CD14-positive monocyte (primary cell): ENCODE results near the gene FBXL22. TPM values are rescaled to one million over a fixed set of nuclear protein-coding genes. Genes with fewer than 3 reads are reported as not detected.

Experiments
- DNase-seq, 3 donors: peaks; one replicate each; pipeline ENCODE4 v3.0.0-alpha.2; 2011 to 2022
- H2AFZ ChIP-seq: 2 replicates; pipeline ENCODE4 v1.6.0; 2012; ENCODE audit warnings: mild to moderate bottlenecking, low read depth, low read length, inconsistent platforms; ENCODE audit not compliant: insufficient read depth, poor library complexity, severe bottlenecking
- H3K27ac ChIP-seq, 2 donors: 1 replicate in 1 of 2; 2 replicates in 1 of 2; pipeline ENCODE4 v1.5.1; 2012 to 2013; ENCODE audit warnings: low read length in 2 of 2, control low read depth in 1 of 2, inconsistent platforms in 1 of 2, low read depth in 1 of 2, mild to moderate bottlenecking in 1 of 2
- H3K27me3 ChIP-seq, 2 donors: one replicate each; pipeline versions ENCODE4 v1.6.0 to v1.6.1; 2011 to 2013; ENCODE audit warnings: low read length in 2 of 2; ENCODE audit not compliant: control insufficient read depth in 2 of 2, insufficient read depth in 2 of 2
- H3K36me3 ChIP-seq, 2 donors: replicated peaks in 1 of 2; 1 replicate in 1 of 2; 2 replicates in 1 of 2; pipeline versions ENCODE4 v1.5.1 to v1.6.1; 2012 to 2013; ENCODE audit warnings: low read length in 2 of 2, control low read depth in 1 of 2, inconsistent platforms in 1 of 2, mild to moderate bottlenecking in 1 of 2; ENCODE audit not compliant: insufficient read depth in 2 of 2, control insufficient read depth in 1 of 2
- H3K4me1 ChIP-seq, 2 donors: 1 replicate in 1 of 2; 2 replicates in 1 of 2; pipeline versions ENCODE4 v1.5.1 to v1.6.1; 2012 to 2013; ENCODE audit warnings: low read length in 2 of 2, control low read depth in 1 of 2, inconsistent platforms in 1 of 2, mild to moderate bottlenecking in 1 of 2, moderate library complexity in 1 of 2; ENCODE audit not compliant: insufficient read depth in 2 of 2, control insufficient read depth in 1 of 2
- H3K4me2 ChIP-seq: replicated peaks from 2 replicates; pipeline ENCODE3; 2012; ENCODE audit warnings: low read length, moderate library complexity, mild to moderate bottlenecking; ENCODE audit not compliant: poor library complexity, severe bottlenecking; ENCODE audit errors: extremely low read depth
- H3K4me3 ChIP-seq, 3 experiments: fragments of 200-600 bp in 1 of 3; sonication (generic) in 1 of 3; replicated peaks in 1 of 3; 1 replicate in 2 of 3; 2 replicates in 1 of 3; pipeline ENCODE4 v1.5.1; 2011 to 2013; ENCODE audit warnings: low read length in 3 of 3, mild to moderate bottlenecking in 3 of 3, control low read depth in 2 of 3, low read depth in 2 of 3, inconsistent platforms in 1 of 3, moderate library complexity in 1 of 3
- H3K79me2 ChIP-seq: 2 replicates; pipeline ENCODE4 v1.6.0; 2012; ENCODE audit warnings: mild to moderate bottlenecking, control low read depth, inconsistent platforms, low read length, moderate library complexity; ENCODE audit not compliant: insufficient read depth
- H3K9ac ChIP-seq: 2 replicates; pipeline ENCODE4 v1.6.0; 2017; ENCODE audit warnings: low read length, mild to moderate bottlenecking; ENCODE audit not compliant: insufficient read depth, poor library complexity, severe bottlenecking
- H3K9me3 ChIP-seq, 2 donors: replicated peaks in 1 of 2; 1 replicate in 1 of 2; 2 replicates in 1 of 2; pipeline versions ENCODE4 v1.5.1 to v1.6.1; 2012 to 2013; ENCODE audit warnings: low read length in 2 of 2, control low read depth in 1 of 2; ENCODE audit not compliant: control insufficient read depth in 1 of 2, insufficient read depth in 1 of 2
- H4K20me1 ChIP-seq: 2 replicates; pipeline ENCODE4 v1.6.0; 2012; ENCODE audit warnings: mild to moderate bottlenecking, low read length, control low read depth, moderate library complexity; ENCODE audit not compliant: insufficient read depth
- H3K27ac Mint-ChIP-seq, 7 donors: one replicate each; pipeline ENCODE4 v1.8.0; 2020; ENCODE audit warnings: mild to moderate bottlenecking in 7 of 7, mixed read lengths in 7 of 7, moderate library complexity in 6 of 7, inconsistent platforms in 2 of 7
- H3K27me3 Mint-ChIP-seq, 3 donors: one replicate each; pipeline ENCODE4 v1.8.0; 2021 to 2022; ENCODE audit warnings: low read depth in 3 of 3, mild to moderate bottlenecking in 3 of 3, mixed read lengths in 3 of 3, moderate library complexity in 3 of 3, inconsistent platforms in 1 of 3
- H3K36me3 Mint-ChIP-seq, 2 donors: one replicate each; pipeline ENCODE4 v1.8.0; 2020; ENCODE audit warnings: mixed read lengths in 2 of 2, inconsistent platforms in 1 of 2, mild to moderate bottlenecking in 1 of 2
- H3K4me1 Mint-ChIP-seq: one replicate; pipeline ENCODE4 v1.8.0; 2020; ENCODE audit warnings: mild to moderate bottlenecking, mixed read lengths
- H3K4me3 Mint-ChIP-seq, 2 donors: one replicate each; pipeline ENCODE4 v1.8.0; 2020; ENCODE audit warnings: mild to moderate bottlenecking in 2 of 2, mixed read lengths in 2 of 2, moderate library complexity in 1 of 2
- H3K9me3 Mint-ChIP-seq, 7 donors: one replicate each; pipeline ENCODE4 v1.8.0; 2020 to 2022; ENCODE audit warnings: mixed read lengths in 7 of 7, mild to moderate bottlenecking in 6 of 7, moderate library complexity in 6 of 7, inconsistent platforms in 2 of 7
- WGBS: methylation state at CpG from one replicate; pipeline ENCODE4 v1.1.5; 2013; ENCODE audit warnings: missing lambda C conversion rate; ENCODE audit not compliant: insufficient coverage; 5-methylcytosine and 5-hydroxymethylcytosine counted together
- intact Hi-C, 2 donors: fragments of 100-400 bp; cut with micrococcal nuclease; formaldehyde crosslinking; loops; one replicate each; pipeline versions ENCODE4 v1.15.0 to v1.15.1; 2023
- polyA plus RNA-seq, 3 donors: library from polyadenylated mRNA; depleted of rRNA in 1 of 3; unstranded in 2 of 3; stranded (reverse) in 1 of 3; fragments of 300-500 nt in 2 of 3; fragments of >200 nt in 1 of 3; fragmentation: Illumina TruSeq in 2 of 3; gene quantifications; 1 replicate in 2 of 3; 2 replicates in 1 of 3; pipeline ENCODE4 v1.2.3, GENCODE V29; 2012 to 2021
- TF ChIP-seq, protein P1 (sequence below): fragments of 200-600 bp; IDR thresholded peaks from one replicate; pipeline ENCODE4 v1.8.0; 2022; ENCODE audit warnings: antibody characterized with exemption, mild to moderate bottlenecking

The FBXL22 gene
- polyA plus RNA-seq, 3 donors: 0.04 TPM; not detected in 2

DNA sequence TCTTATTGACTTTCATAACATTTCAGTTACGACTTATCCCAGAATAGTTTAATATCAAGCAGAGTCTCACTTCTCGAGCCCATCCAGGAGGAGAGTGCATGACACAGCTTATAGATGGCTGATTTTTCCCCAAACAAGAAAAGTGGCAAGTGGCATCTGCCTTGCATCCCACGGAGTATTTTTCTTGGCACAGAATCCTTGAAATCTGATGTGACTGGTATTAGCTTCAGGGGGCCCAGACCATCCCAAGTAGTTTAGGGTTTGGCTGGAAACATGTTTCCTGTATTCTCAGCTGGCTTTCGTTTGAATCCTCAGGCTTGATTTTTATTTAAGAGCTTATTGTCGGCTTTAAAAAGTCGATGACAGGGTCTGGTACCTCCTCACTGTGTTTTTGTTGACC is 20.7 kb upstream of the FBXL22 start:
- Histone ChIP-seq H3K36me3 (peaks cover 92 to 97% of the 10 kb centered on the region in 2 donors), H3K79me2 (peaks cover 53% of the 10 kb centered on the region), H3K9me3 (no peaks in the 10 kb centered on the region), H2AFZ (no peak overlapping the region), H3K4me3 (no peak overlapping the region), H4K20me1 (peaks cover 97% of the 10 kb centered on the region), H3K9ac (no peak overlapping the region), H3K27ac (peak overlapping the region in 1 of 2 donors; percentile 38), H3K4me2 (no peak overlapping the region), H3K4me1 (no peaks in the 10 kb centered on the region), H3K27me3 (no peaks in the 10 kb centered on the region)
- TF ChIP-seq, protein P1, sequence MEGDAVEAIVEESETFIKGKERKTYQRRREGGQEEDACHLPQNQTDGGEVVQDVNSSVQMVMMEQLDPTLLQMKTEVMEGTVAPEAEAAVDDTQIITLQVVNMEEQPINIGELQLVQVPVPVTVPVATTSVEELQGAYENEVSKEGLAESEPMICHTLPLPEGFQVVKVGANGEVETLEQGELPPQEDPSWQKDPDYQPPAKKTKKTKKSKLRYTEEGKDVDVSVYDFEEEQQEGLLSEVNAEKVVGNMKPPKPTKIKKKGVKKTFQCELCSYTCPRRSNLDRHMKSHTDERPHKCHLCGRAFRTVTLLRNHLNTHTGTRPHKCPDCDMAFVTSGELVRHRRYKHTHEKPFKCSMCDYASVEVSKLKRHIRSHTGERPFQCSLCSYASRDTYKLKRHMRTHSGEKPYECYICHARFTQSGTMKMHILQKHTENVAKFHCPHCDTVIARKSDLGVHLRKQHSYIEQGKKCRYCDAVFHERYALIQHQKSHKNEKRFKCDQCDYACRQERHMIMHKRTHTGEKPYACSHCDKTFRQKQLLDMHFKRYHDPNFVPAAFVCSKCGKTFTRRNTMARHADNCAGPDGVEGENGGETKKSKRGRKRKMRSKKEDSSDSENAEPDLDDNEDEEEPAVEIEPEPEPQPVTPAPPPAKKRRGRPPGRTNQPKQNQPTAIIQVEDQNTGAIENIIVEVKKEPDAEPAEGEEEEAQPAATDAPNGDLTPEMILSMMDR: no peak
- DNase-seq: no peak
- peaks cover 62 to 86% of the 10 kb centered on the region in 2 donors for H3K36me3 Mint-ChIP-seq
- no peak overlapping the region for H3K4me3 Mint-ChIP-seq
- intact Hi-C loops: no loop called here
- no peaks in the 10 kb centered on the region for H3K27me3 Mint-ChIP-seq
- no peaks in the 10 kb centered on the region for H3K4me1 Mint-ChIP-seq
- 96% methylated on average over 4 of the region's 6 CpGs for WGBS
- H3K9me3 Mint-ChIP-seq: no peaks in the 10 kb centered on the region
- peak overlapping the region in 2 of 7 donors; percentile 5 to 6 for H3K27ac Mint-ChIP-seq

DNA sequence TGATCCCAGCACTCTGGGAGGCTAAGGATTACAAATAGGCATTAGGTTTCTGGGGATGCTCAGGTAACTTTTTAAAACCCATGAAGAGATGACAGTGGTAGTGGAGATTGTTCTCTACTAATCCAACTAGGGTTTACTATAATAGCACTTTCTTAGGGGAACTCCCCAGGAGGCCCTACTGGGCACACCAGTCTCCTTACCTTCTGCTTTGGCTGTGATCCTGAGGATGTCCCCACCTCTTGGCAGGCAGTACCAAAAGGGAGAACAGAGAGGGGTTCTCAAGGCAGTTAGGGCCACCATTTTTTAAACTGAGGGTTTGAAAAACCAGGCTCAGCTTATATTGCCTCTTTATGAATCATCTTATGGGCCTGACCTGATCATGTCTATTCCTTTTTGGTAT is 15.0 kb upstream of the FBXL22 start:
- intact Hi-C loops: loop anchor here in 1 of 2 donors (10.0 kb wide), 1 partner anchor 63 kb away; no protein-coding TSS in a partner anchor
- Mint-ChIP-seq H3K4me3 (no peak overlapping the region), H3K9me3 (no peaks in the 10 kb centered on the region), H3K36me3 (peaks cover 64 to 83% of the 10 kb centered on the region in 2 donors), H3K4me1 (no peaks in the 10 kb centered on the region), H3K27ac (peak overlapping the region in 5 of 7 donors; percentile 4 to 48 (median 30)), H3K27me3 (no peaks in the 10 kb centered on the region)
- H4K20me1 ChIP-seq: peaks cover 97% of the 10 kb centered on the region
- no peak overlapping the region for H2AFZ ChIP-seq
- no peaks in the 10 kb centered on the region for H3K27me3 ChIP-seq
- peak overlapping the region in 1 of 2 donors; percentile 34 for H3K27ac ChIP-seq
- TF ChIP-seq, protein P1: no peak
- no peak overlapping the region for H3K4me2 ChIP-seq
- no peaks in the 10 kb centered on the region for H3K4me1 ChIP-seq
- no peak overlapping the region for H3K9ac ChIP-seq
- no peak overlapping the region for H3K4me3 ChIP-seq
- H3K36me3 ChIP-seq: peaks cover 88 to 97% of the 10 kb centered on the region in 2 donors
- H3K9me3 ChIP-seq: no peaks in the 10 kb centered on the region
- no peak for DNase-seq
- peaks cover 57% of the 10 kb centered on the region for H3K79me2 ChIP-seq
